MM.1S (cell line): ENCODE data around the gene KIZ.

ENCODE experiments used
- DNase-seq: peaks from one replicate; pipeline ENCODE4 v3.0.0-alpha.2; 2015
- H2AFZ ChIP-seq: fragments of 300-600 bp; sonication (generic); 2 replicates; pipeline ENCODE4 v1.6.0; 2016; ENCODE audit warnings: antibody characterized with exemption, low read length
- H3F3A ChIP-seq: fragments of 300-600 bp; sonication (generic); 2 replicates; pipeline ENCODE4 v1.6.1; 2016; ENCODE audit warnings: mild to moderate bottlenecking, antibody characterized with exemption, low read length, moderate library complexity, mixed read lengths; ENCODE audit not compliant: insufficient read depth
- H3K27ac ChIP-seq: fragments of 300-600 bp; sonication (generic); 2 replicates; pipeline ENCODE4 v1.5.1; 2016; ENCODE audit warnings: mild to moderate bottlenecking, low read length
- H3K27me3 ChIP-seq: fragments of 300-600 bp; sonication (generic); replicated peaks from 2 replicates; pipeline ENCODE4 v1.6.0; 2016; ENCODE audit warnings: low read length; ENCODE audit not compliant: insufficient read depth
- H3K36me3 ChIP-seq: fragments of 300-600 bp; sonication (generic); replicated peaks from 2 replicates; pipeline ENCODE4 v1.6.1; 2016; ENCODE audit warnings: mild to moderate bottlenecking, low read length, mixed read lengths; ENCODE audit not compliant: insufficient read depth
- H3K4me1 ChIP-seq: fragments of 300-600 bp; sonication (generic); 2 replicates; pipeline ENCODE4 v1.6.1; 2016; ENCODE audit warnings: low read length, mixed read lengths
- H3K4me2 ChIP-seq: fragments of 300-600 bp; sonication (generic); 2 replicates; pipeline ENCODE4 v1.6.0; 2016; ENCODE audit warnings: low read depth, low read length
- H3K4me3 ChIP-seq: fragments of 300-600 bp; sonication (generic); 2 replicates; pipeline ENCODE4 v1.5.1; 2016; ENCODE audit warnings: low read length, mixed read lengths
- H3K79me2 ChIP-seq: fragments of 300-600 bp; sonication (generic); 2 replicates; pipeline ENCODE4 v1.6.1; 2016; ENCODE audit warnings: mixed run types, low read length, mixed read lengths
- H3K9ac ChIP-seq: fragments of 300-600 bp; sonication (generic); 2 replicates; pipeline ENCODE4 v1.6.1; 2016; ENCODE audit warnings: low read length, mixed read lengths
- H3K9me2 ChIP-seq: fragments of 300-600 bp; sonication (generic); replicated peaks from 2 replicates; pipeline ENCODE4 v1.6.1; 2016; ENCODE audit warnings: mild to moderate bottlenecking, low read length, mixed read lengths; ENCODE audit not compliant: insufficient read depth
- H3K9me3 ChIP-seq: fragments of 300-600 bp; sonication (generic); replicated peaks from 2 replicates; pipeline ENCODE4 v1.6.1; 2016; ENCODE audit warnings: mild to moderate bottlenecking, low read length, mixed read lengths; ENCODE audit not compliant: insufficient read depth
- H4K20me1 ChIP-seq: fragments of 300-600 bp; sonication (generic); 2 replicates; pipeline ENCODE4 v1.6.1; 2016; ENCODE audit warnings: mild to moderate bottlenecking, low read length, moderate library complexity, mixed read lengths; ENCODE audit not compliant: insufficient read depth
- EZH2 ChIP-seq: fragments of 300-600 bp; sonication (generic); optimal IDR thresholded peaks from 2 replicates; pipeline ENCODE3; 2017; ENCODE audit warnings: low read depth, mild to moderate bottlenecking, antibody characterized with exemption, low read length, mixed read lengths
- EZH2phosphoT487 ChIP-seq: fragments of 300-600 bp; sonication (generic); IDR thresholded peaks from 2 replicates; pipeline ENCODE4 v1.6.1; 2018; ENCODE audit warnings: antibody characterized with exemption, low read length
- TF ChIP-seq, protein P1 (sequence below): fragments of 300-600 bp; sonication (generic); IDR thresholded peaks from 2 replicates; pipeline ENCODE4 v1.5.1; 2016; ENCODE audit warnings: antibody characterized with exemption, low read length, mixed read lengths

The KIZ gene

GRCh38 chr20:21262812-21263211 is 136.9 kb downstream of the KIZ start:
- H3K27me3 ChIP-seq = no peaks in the 10 kb centered on the region
- H3K9me3 ChIP-seq = no peaks in the 10 kb centered on the region
- H3K27ac ChIP-seq = no peak overlapping the region
- H3K9me2 ChIP-seq = no peaks in the 10 kb centered on the region
- H2AFZ ChIP-seq = no peak overlapping the region
- no peaks in the 10 kb centered on the region for H3F3A ChIP-seq
- DNase-seq = no peak
- H3K36me3 ChIP-seq = no peaks in the 10 kb centered on the region
- H3K4me3 ChIP-seq = no peak overlapping the region
- no peak overlapping the region for H3K4me2 ChIP-seq
- H3K79me2 ChIP-seq = no peaks in the 10 kb centered on the region
- TF ChIP-seq EZH2phosphoT487 = no peak
- TF ChIP-seq, protein P1, sequence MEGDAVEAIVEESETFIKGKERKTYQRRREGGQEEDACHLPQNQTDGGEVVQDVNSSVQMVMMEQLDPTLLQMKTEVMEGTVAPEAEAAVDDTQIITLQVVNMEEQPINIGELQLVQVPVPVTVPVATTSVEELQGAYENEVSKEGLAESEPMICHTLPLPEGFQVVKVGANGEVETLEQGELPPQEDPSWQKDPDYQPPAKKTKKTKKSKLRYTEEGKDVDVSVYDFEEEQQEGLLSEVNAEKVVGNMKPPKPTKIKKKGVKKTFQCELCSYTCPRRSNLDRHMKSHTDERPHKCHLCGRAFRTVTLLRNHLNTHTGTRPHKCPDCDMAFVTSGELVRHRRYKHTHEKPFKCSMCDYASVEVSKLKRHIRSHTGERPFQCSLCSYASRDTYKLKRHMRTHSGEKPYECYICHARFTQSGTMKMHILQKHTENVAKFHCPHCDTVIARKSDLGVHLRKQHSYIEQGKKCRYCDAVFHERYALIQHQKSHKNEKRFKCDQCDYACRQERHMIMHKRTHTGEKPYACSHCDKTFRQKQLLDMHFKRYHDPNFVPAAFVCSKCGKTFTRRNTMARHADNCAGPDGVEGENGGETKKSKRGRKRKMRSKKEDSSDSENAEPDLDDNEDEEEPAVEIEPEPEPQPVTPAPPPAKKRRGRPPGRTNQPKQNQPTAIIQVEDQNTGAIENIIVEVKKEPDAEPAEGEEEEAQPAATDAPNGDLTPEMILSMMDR = no peak
- no peak for TF ChIP-seq EZH2
- H3K4me1 ChIP-seq = no peaks in the 10 kb centered on the region
- no peak overlapping the region for H3K9ac ChIP-seq
- H4K20me1 ChIP-seq = no peaks in the 10 kb centered on the region

DNA sequence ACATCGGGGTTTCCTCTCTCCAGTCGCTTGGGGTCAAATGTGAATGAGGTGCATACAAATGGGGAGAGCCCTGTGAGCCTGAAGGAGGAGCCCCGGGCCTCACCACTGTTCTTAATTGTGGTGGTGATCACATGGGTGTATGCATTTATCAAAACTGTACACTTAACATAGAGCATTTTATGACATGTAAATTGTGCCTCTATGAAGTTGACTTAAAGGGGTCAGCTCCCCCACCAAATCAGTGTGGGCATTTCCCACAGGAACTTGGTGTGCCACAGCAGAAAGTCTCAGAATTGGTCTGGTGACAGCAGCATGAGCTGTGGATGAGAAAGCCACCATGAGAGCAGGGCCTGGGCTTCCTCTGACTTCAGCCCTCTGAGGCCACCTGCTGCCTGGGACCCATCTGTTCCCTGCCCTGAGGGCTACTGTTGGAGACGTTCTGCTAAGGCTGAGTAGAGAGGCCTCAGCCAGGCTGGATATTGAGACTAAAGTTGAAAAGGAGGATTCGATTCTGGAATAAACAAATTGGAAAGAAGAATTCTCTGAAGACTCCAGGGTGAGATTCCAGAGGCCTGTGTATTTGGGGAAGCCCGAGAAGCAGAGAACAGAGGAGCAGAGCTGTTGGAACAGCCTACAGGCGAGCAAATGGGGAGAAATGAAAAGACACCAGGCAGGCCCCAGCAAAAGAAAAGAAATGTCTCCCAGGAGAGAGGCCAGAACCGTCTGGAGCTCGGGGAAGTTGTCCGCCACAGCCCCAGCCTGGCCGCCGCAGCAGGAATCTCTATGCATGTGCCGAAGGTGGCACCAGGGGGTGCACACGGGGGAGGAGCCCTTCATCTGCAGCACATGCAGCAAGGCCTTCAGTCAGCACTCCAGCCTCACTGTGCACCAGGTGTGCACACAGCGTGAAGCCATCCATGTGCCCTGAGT is 139.6 kb downstream of the KIZ start:
- no peak overlapping the region for H3K9ac ChIP-seq
- H2AFZ ChIP-seq = no peak overlapping the region
- no peak overlapping the region for H3K4me3 ChIP-seq
- no peaks in the 10 kb centered on the region for H4K20me1 ChIP-seq
- no peaks in the 10 kb centered on the region for H3K4me1 ChIP-seq
- no peaks in the 10 kb centered on the region for H3K27me3 ChIP-seq
- no peaks in the 10 kb centered on the region for H3K79me2 ChIP-seq
- no peak for DNase-seq
- H3F3A ChIP-seq = no peaks in the 10 kb centered on the region
- TF ChIP-seq EZH2 = no peak
- TF ChIP-seq, protein P1 = no peak
- no peak for TF ChIP-seq EZH2phosphoT487
- H3K9me3 ChIP-seq = no peaks in the 10 kb centered on the region
- H3K9me2 ChIP-seq = no peaks in the 10 kb centered on the region
- H3K27ac ChIP-seq = no peak overlapping the region
- no peaks in the 10 kb centered on the region for H3K36me3 ChIP-seq
- no peak overlapping the region for H3K4me2 ChIP-seq

- no peaks in the 10 kb centered on the region for H4K20me1 ChIP-seq
- H3K27ac ChIP-seq = no peak overlapping the region
- H3K9me2 ChIP-seq = no peaks in the 10 kb centered on the region
- H3K4me3 ChIP-seq = no peak overlapping the region
- no peak for DNase-seq
- no peak overlapping the region for H3K9ac ChIP-seq
- H3K36me3 ChIP-seq = no peaks in the 10 kb centered on the region
- no peaks in the 10 kb centered on the region for H3F3A ChIP-seq
- H3K4me2 ChIP-seq = no peak overlapping the region
- no peaks in the 10 kb centered on the region for H3K27me3 ChIP-seq
- H2AFZ ChIP-seq = no peak overlapping the region
- no peaks in the 10 kb centered on the region for H3K79me2 ChIP-seq
- H3K4me1 ChIP-seq = peaks cover under 1% of the 10 kb centered on the region; the same call in 1 of the 2 replicates
- no peaks in the 10 kb centered on the region for H3K9me3 ChIP-seq
- TF ChIP-seq EZH2 = no peak
- TF ChIP-seq EZH2phosphoT487 = no peak
- TF ChIP-seq, protein P1 = no peak
These were observed 140.3 kb downstream of the KIZ start for GRCh38 chr20:21266191-21266536.
